HEK293 (cell line): Measurements from ENCODE around the gene DDX49.

ENCODE experiments used
- BCL11B ChIP-seq: fragments of 450-650 bp; formaldehyde crosslinking; IDR thresholded peaks from 2 replicates; pipeline ENCODE4 v1.5.1; 2016; ENCODE audit warnings: low read depth, missing biosample characterization, missing genetic modification characterization
- GLIS1 ChIP-seq: fragments of 450-650 bp; formaldehyde crosslinking; IDR thresholded peaks from 2 replicates; pipeline ENCODE4 v1.5.1; 2016; ENCODE audit warnings: missing biosample characterization, missing genetic modification characterization
- IKZF3 ChIP-seq: fragments of 450-650 bp; IDR thresholded peaks from 2 replicates; pipeline ENCODE4 v1.5.0; 2018; ENCODE audit warnings: missing biosample characterization, mild to moderate bottlenecking, missing genetic modification characterization, moderate library complexity
- KLF8 ChIP-seq: fragments of 450-650 bp; formaldehyde crosslinking; IDR thresholded peaks from 2 replicates; pipeline ENCODE4 v1.5.1; 2016; ENCODE audit warnings: missing biosample characterization, missing genetic modification characterization
- KLF9 ChIP-seq: fragments of 450-650 bp; formaldehyde crosslinking; IDR thresholded peaks from 2 replicates; pipeline ENCODE4 v1.5.1; 2016; ENCODE audit warnings: missing biosample characterization, missing genetic modification characterization, low read depth
- MYNN ChIP-seq: fragments of 450-650 bp; formaldehyde crosslinking; IDR thresholded peaks from 2 replicates; pipeline ENCODE4 v1.5.1; 2016; ENCODE audit warnings: missing biosample characterization, missing genetic modification characterization, borderline replicate concordance
- REPIN1 ChIP-seq: fragments of 450-650 bp; formaldehyde crosslinking; IDR thresholded peaks from 2 replicates; pipeline ENCODE4 v1.5.1; 2017; ENCODE audit warnings: missing biosample characterization, missing genetic modification characterization, low read depth
- TRIM28 ChIP-seq: IDR thresholded peaks from 2 replicates; pipeline ENCODE4 v1.6.1; 2011; ENCODE audit warnings: low read length, control low read depth, borderline replicate concordance
- WT1 ChIP-seq: fragments of 450-650 bp; formaldehyde crosslinking; IDR thresholded peaks from 2 replicates; pipeline ENCODE4 v1.5.1; 2016; ENCODE audit warnings: missing biosample characterization, missing genetic modification characterization
- YY2 ChIP-seq: fragments of 450-650 bp; formaldehyde crosslinking; IDR thresholded peaks from 2 replicates; pipeline ENCODE4 v1.5.1; 2016; ENCODE audit warnings: missing biosample characterization, missing genetic modification characterization
- ZFP69B ChIP-seq: fragments of 450-650 bp; formaldehyde crosslinking; IDR thresholded peaks from 2 replicates; pipeline ENCODE4 v1.5.1; 2016; ENCODE audit warnings: missing biosample characterization, missing genetic modification characterization
- ZNF133 ChIP-seq: fragments of 450-650 bp; formaldehyde crosslinking; IDR thresholded peaks from 2 replicates; pipeline ENCODE4 v1.5.1; 2016; ENCODE audit warnings: missing biosample characterization, missing genetic modification characterization
- ZNF138 ChIP-seq: fragments of 450-650 bp; formaldehyde crosslinking; IDR thresholded peaks from 2 replicates; pipeline ENCODE4 v1.5.1; 2016; ENCODE audit warnings: missing biosample characterization, missing genetic modification characterization, borderline replicate concordance
- ZNF157 ChIP-seq: fragments of 450-650 bp; formaldehyde crosslinking; IDR thresholded peaks from 2 replicates; pipeline ENCODE4 v1.5.1; 2016; ENCODE audit warnings: missing biosample characterization, missing genetic modification characterization
- ZNF521 ChIP-seq: fragments of 450-650 bp; formaldehyde crosslinking; IDR thresholded peaks from 2 replicates; pipeline ENCODE4 v1.5.1; 2017; ENCODE audit warnings: missing biosample characterization, mild to moderate bottlenecking, missing genetic modification characterization
- ZNF530 ChIP-seq: fragments of 450-650 bp; formaldehyde crosslinking; IDR thresholded peaks from 2 replicates; pipeline ENCODE4 v1.5.1; 2016; ENCODE audit warnings: low read depth, missing biosample characterization, missing genetic modification characterization
- ZNF624 ChIP-seq: fragments of 450-650 bp; formaldehyde crosslinking; IDR thresholded peaks from 2 replicates; pipeline ENCODE4 v1.5.1; 2017; ENCODE audit warnings: missing biosample characterization, missing genetic modification characterization
- ZNF76 ChIP-seq: fragments of 450-650 bp; formaldehyde crosslinking; IDR thresholded peaks from 2 replicates; pipeline ENCODE4; 2016; ENCODE audit warnings: low read depth, missing biosample characterization, missing genetic modification characterization, borderline replicate concordance
- ZNF837 ChIP-seq: fragments of 450-650 bp; formaldehyde crosslinking; IDR thresholded peaks from 2 replicates; pipeline ENCODE4 v1.5.1; 2016; ENCODE audit warnings: missing biosample characterization, missing genetic modification characterization
- TF ChIP-seq, protein P1 (sequence below): fragments of 450-650 bp; formaldehyde crosslinking; IDR thresholded peaks from 2 replicates; pipeline ENCODE4 v1.5.1; 2017; ENCODE audit warnings: missing biosample characterization, missing genetic modification characterization
- TF ChIP-seq, protein P2 (sequence below): fragments of 450-650 bp; formaldehyde crosslinking; IDR thresholded peaks from 2 replicates; pipeline ENCODE4 v1.5.1; 2016; ENCODE audit warnings: missing biosample characterization, missing genetic modification characterization
- TF ChIP-seq, protein P3 (sequence below): fragments of 450-650 bp; formaldehyde crosslinking; IDR thresholded peaks from 2 replicates; pipeline ENCODE4 v1.5.1; 2016; ENCODE audit warnings: missing biosample characterization, missing genetic modification characterization, low read depth
- TF ChIP-seq, protein P4 (sequence below): fragments of 450-650 bp; formaldehyde crosslinking; IDR thresholded peaks from 2 replicates; pipeline ENCODE4 v1.5.1; 2016; ENCODE audit warnings: missing biosample characterization, missing genetic modification characterization
- TF ChIP-seq, protein P5 (sequence below): fragments of 450-650 bp; formaldehyde crosslinking; IDR thresholded peaks from 2 replicates; pipeline ENCODE4 v1.5.1; 2016; ENCODE audit warnings: missing biosample characterization, missing genetic modification characterization
- TF ChIP-seq, protein P6 (sequence below): fragments of 450-650 bp; formaldehyde crosslinking; IDR thresholded peaks from 2 replicates; pipeline ENCODE4 v1.5.1; 2016; ENCODE audit warnings: missing biosample characterization, missing genetic modification characterization
- TF ChIP-seq, protein P7 (sequence below): fragments of 450-650 bp; formaldehyde crosslinking; IDR thresholded peaks from 2 replicates; pipeline ENCODE4 v1.5.1; 2016; ENCODE audit warnings: missing biosample characterization, missing genetic modification characterization

DDX49 gene

DNA sequence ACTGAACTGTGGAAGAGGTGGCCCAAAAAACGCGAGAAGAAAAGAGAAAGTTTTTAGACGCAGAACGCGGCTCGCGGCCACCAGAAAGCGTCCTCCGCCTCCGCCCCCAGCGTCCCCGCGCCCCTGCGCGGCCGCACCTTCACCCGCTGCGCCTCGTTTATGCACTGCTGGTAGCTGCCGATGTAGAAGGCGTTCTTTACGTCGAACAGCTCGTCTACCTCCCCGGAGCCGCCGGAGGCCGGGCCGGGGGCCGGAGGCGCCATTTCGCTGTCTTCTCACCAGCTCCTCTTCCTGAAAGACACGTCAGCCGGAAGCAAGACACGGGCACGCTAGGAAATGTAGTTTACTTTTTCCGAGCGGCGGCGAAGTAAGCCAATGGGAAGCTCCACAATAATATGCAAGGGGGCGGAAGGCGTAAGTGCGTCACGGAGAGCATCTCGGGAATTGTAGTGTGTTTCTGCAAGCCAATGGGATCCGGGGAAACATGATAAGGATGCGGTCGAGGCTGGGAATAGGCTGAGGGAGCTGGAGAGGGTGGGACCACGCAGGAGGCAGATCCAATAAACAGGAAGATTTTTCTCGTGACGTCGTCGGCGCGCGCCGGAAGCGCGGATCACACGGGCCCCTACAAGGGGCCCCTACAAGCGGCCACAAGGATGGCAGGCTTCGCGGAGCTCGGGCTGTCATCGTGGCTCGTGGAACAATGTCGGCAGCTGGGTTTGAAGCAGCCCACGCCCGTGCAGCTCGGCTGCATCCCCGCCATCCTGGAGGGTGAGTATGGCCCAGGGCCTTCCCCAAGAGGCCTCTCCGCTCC lies at the start of gene DDX49, which contains the start of gene COPE (continued):
- peak; percentile 98 for TF ChIP-seq ZNF76
- peak; percentile 81 for TF ChIP-seq YY2
- TF ChIP-seq TRIM28, result peak; percentile 73; the same call in 1 of the 2 replicates
- no peak for TF ChIP-seq BCL11B
- TF ChIP-seq, protein P1, sequence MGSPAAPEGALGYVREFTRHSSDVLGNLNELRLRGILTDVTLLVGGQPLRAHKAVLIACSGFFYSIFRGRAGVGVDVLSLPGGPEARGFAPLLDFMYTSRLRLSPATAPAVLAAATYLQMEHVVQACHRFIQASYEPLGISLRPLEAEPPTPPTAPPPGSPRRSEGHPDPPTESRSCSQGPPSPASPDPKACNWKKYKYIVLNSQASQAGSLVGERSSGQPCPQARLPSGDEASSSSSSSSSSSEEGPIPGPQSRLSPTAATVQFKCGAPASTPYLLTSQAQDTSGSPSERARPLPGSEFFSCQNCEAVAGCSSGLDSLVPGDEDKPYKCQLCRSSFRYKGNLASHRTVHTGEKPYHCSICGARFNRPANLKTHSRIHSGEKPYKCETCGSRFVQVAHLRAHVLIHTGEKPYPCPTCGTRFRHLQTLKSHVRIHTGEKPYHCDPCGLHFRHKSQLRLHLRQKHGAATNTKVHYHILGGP (tag by site-specific recombination), result no peak
- TF ChIP-seq ZNF133, result no peak
- peak; percentile 66 for TF ChIP-seq ZFP69B (tag by site-specific recombination)
- TF ChIP-seq, protein P2, sequence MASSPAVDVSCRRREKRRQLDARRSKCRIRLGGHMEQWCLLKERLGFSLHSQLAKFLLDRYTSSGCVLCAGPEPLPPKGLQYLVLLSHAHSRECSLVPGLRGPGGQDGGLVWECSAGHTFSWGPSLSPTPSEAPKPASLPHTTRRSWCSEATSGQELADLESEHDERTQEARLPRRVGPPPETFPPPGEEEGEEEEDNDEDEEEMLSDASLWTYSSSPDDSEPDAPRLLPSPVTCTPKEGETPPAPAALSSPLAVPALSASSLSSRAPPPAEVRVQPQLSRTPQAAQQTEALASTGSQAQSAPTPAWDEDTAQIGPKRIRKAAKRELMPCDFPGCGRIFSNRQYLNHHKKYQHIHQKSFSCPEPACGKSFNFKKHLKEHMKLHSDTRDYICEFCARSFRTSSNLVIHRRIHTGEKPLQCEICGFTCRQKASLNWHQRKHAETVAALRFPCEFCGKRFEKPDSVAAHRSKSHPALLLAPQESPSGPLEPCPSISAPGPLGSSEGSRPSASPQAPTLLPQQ (tag by site-specific recombination), result peak; percentile 87
- TF ChIP-seq, protein P3, sequence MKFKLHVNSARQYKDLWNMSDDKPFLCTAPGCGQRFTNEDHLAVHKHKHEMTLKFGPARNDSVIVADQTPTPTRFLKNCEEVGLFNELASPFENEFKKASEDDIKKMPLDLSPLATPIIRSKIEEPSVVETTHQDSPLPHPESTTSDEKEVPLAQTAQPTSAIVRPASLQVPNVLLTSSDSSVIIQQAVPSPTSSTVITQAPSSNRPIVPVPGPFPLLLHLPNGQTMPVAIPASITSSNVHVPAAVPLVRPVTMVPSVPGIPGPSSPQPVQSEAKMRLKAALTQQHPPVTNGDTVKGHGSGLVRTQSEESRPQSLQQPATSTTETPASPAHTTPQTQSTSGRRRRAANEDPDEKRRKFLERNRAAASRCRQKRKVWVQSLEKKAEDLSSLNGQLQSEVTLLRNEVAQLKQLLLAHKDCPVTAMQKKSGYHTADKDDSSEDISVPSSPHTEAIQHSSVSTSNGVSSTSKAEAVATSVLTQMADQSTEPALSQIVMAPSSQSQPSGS (tag by site-specific recombination), result peak; percentile 35; the same call in 1 of the 2 replicates
- no peak for TF ChIP-seq MYNN (tag by site-specific recombination)
- no peak for TF ChIP-seq ZNF624
- TF ChIP-seq ZNF157 (tag by site-specific recombination), result no peak
- TF ChIP-seq GLIS1 (tag by site-specific recombination), result peak; percentile 2; the same call in 1 of the 2 replicates
- peak; percentile 66; the same call in 1 of the 2 replicates for TF ChIP-seq KLF8 (tag by site-specific recombination)
- TF ChIP-seq, protein P4, sequence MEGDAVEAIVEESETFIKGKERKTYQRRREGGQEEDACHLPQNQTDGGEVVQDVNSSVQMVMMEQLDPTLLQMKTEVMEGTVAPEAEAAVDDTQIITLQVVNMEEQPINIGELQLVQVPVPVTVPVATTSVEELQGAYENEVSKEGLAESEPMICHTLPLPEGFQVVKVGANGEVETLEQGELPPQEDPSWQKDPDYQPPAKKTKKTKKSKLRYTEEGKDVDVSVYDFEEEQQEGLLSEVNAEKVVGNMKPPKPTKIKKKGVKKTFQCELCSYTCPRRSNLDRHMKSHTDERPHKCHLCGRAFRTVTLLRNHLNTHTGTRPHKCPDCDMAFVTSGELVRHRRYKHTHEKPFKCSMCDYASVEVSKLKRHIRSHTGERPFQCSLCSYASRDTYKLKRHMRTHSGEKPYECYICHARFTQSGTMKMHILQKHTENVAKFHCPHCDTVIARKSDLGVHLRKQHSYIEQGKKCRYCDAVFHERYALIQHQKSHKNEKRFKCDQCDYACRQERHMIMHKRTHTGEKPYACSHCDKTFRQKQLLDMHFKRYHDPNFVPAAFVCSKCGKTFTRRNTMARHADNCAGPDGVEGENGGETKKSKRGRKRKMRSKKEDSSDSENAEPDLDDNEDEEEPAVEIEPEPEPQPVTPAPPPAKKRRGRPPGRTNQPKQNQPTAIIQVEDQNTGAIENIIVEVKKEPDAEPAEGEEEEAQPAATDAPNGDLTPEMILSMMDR (tag by site-specific recombination), result peak; percentile 21; the same call in 1 of the 2 replicates
- no peak for TF ChIP-seq ZNF521
- no peak for TF ChIP-seq ZNF530 (tag by site-specific recombination)
- no peak for TF ChIP-seq REPIN1 (tag by site-specific recombination)
- TF ChIP-seq, protein P5, sequence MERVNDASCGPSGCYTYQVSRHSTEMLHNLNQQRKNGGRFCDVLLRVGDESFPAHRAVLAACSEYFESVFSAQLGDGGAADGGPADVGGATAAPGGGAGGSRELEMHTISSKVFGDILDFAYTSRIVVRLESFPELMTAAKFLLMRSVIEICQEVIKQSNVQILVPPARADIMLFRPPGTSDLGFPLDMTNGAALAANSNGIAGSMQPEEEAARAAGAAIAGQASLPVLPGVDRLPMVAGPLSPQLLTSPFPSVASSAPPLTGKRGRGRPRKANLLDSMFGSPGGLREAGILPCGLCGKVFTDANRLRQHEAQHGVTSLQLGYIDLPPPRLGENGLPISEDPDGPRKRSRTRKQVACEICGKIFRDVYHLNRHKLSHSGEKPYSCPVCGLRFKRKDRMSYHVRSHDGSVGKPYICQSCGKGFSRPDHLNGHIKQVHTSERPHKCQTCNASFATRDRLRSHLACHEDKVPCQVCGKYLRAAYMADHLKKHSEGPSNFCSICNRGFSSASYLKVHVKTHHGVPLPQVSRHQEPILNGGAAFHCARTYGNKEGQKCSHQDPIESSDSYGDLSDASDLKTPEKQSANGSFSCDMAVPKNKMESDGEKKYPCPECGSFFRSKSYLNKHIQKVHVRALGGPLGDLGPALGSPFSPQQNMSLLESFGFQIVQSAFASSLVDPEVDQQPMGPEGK (tag by site-specific recombination), result peak; percentile 75
- TF ChIP-seq WT1, result no peak
- TF ChIP-seq, protein P6, sequence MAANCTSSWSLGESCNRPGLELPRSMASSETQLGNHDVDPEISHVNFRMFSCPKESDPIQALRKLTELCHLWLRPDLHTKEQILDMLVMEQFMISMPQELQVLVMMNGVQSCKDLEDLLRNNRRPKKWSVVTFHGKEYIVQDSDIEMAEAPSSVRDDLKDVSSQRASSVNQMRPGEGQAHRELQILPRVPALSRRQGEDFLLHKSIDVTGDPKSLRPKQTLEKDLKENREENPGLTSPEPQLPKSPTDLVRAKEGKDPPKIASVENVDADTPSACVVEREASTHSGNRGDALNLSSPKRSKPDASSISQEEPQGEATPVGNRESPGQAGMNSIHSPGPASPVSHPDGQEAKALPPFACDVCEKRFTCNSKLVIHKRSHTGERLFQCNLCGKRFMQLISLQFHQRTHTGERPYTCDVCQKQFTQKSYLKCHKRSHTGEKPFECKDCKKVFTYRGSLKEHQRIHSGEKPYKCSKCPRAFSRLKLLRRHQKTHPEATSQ (tag by site-specific recombination), result 0 out of 2 replicates have a peak, but pooled peaks have one; percentile 20
- TF ChIP-seq, protein P7, sequence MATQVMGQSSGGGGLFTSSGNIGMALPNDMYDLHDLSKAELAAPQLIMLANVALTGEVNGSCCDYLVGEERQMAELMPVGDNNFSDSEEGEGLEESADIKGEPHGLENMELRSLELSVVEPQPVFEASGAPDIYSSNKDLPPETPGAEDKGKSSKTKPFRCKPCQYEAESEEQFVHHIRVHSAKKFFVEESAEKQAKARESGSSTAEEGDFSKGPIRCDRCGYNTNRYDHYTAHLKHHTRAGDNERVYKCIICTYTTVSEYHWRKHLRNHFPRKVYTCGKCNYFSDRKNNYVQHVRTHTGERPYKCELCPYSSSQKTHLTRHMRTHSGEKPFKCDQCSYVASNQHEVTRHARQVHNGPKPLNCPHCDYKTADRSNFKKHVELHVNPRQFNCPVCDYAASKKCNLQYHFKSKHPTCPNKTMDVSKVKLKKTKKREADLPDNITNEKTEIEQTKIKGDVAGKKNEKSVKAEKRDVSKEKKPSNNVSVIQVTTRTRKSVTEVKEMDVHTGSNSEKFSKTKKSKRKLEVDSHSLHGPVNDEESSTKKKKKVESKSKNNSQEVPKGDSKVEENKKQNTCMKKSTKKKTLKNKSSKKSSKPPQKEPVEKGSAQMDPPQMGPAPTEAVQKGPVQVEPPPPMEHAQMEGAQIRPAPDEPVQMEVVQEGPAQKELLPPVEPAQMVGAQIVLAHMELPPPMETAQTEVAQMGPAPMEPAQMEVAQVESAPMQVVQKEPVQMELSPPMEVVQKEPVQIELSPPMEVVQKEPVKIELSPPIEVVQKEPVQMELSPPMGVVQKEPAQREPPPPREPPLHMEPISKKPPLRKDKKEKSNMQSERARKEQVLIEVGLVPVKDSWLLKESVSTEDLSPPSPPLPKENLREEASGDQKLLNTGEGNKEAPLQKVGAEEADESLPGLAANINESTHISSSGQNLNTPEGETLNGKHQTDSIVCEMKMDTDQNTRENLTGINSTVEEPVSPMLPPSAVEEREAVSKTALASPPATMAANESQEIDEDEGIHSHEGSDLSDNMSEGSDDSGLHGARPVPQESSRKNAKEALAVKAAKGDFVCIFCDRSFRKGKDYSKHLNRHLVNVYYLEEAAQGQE (tag by site-specific recombination), result no peak
- no peak for TF ChIP-seq ZNF138 (tag by site-specific recombination)
- TF ChIP-seq IKZF3 (tag by site-specific recombination), result no peak
- TF ChIP-seq ZNF837 (tag by site-specific recombination), result no peak
- TF ChIP-seq KLF9, result 0 out of 2 replicates have a peak, but pooled peaks have one; percentile 30
